Uterus (tissue), 2 donors: ENCODE results near the gene TMEM252.

Experiments used
- CTCF ChIP-seq, 4 experiments: fragments of 200-600 bp in 2 of 4; fragments of 450-650 bp in 2 of 4; sonication (generic) in 2 of 4; IDR thresholded peaks; one replicate each; pipeline ENCODE4 v1.5.1; 2016 to 2019; ENCODE audit warnings: antibody characterized with exemption in 4 of 4, mild to moderate bottlenecking in 2 of 4, moderate library complexity in 1 of 4
- POLR2A ChIP-seq, 2 donors: fragments of 450-650 bp; IDR thresholded peaks; one replicate each; pipeline ENCODE4 v1.6.1; 2016; ENCODE audit warnings: antibody characterized with exemption in 2 of 2, mild to moderate bottlenecking in 1 of 2, moderate library complexity in 1 of 2

GRCh38 chr9:68513981-68514380, 26.7 kb downstream of the TMEM252 start:
- TF ChIP-seq CTCF (IDR thresholded peaks at IDR 0.05) (no peak), POLR2A (IDR thresholded peaks at IDR 0.05) (no peak)
